Brain microvascular endothelial cell (primary cell): ENCODE data around the gene AGAP2.

Experiments
- DNase-seq: peaks from one replicate; pipeline ENCODE4 v3.0.0-alpha.2; 2020
- H3K27ac ChIP-seq: fragments of 250-450 bp; sonication (Bioruptor Pico); 2 replicates; pipeline ENCODE4 v1.5.1; 2020; ENCODE audit warnings: mild to moderate bottlenecking, moderate library complexity
- H3K27me3 ChIP-seq: fragments of 250-450 bp; sonication (Bioruptor Pico); replicated peaks from 2 replicates; pipeline ENCODE4 v1.5.1; 2020; ENCODE audit warnings: mild to moderate bottlenecking
- H3K36me3 ChIP-seq: fragments of 250-450 bp; sonication (Bioruptor Pico); replicated peaks from 2 replicates; pipeline ENCODE4 v1.5.1; 2020; ENCODE audit warnings: mild to moderate bottlenecking
- H3K4me3 ChIP-seq: 2 replicates; pipeline ENCODE4 v1.5.1; 2011; ENCODE audit warnings: low read depth, mild to moderate bottlenecking, control low read depth, low read length, moderate library complexity
- in situ Hi-C: cut with HindIII; loops from 2 replicates; pipeline ENCODE4 v1.10.0; 2017; ENCODE audit warnings: low sequenced_read_pairs, low pct_ligation_motif_present
- TF ChIP-seq, protein P1 (sequence below): IDR thresholded peaks from 2 replicates; pipeline ENCODE4 v1.5.1; 2011; ENCODE audit warnings: low read depth, mild to moderate bottlenecking, moderate library complexity, low read length, control low read depth, inconsistent platforms; ENCODE audit errors: missing control alignments

Gene AGAP2

GRCh38 chr12:57739914-57740538, 1.5 kb upstream of the AGAP2 start:
- DNase-seq, result no peak
- Histone ChIP-seq H3K4me3 (no peak overlapping the region), H3K36me3 (peaks cover 1% of the 10 kb centered on the region), H3K27ac (no peak overlapping the region), H3K27me3 (peaks cover 48% of the 10 kb centered on the region)
- in situ Hi-C loops, result no loop called here
- TF ChIP-seq, protein P1, sequence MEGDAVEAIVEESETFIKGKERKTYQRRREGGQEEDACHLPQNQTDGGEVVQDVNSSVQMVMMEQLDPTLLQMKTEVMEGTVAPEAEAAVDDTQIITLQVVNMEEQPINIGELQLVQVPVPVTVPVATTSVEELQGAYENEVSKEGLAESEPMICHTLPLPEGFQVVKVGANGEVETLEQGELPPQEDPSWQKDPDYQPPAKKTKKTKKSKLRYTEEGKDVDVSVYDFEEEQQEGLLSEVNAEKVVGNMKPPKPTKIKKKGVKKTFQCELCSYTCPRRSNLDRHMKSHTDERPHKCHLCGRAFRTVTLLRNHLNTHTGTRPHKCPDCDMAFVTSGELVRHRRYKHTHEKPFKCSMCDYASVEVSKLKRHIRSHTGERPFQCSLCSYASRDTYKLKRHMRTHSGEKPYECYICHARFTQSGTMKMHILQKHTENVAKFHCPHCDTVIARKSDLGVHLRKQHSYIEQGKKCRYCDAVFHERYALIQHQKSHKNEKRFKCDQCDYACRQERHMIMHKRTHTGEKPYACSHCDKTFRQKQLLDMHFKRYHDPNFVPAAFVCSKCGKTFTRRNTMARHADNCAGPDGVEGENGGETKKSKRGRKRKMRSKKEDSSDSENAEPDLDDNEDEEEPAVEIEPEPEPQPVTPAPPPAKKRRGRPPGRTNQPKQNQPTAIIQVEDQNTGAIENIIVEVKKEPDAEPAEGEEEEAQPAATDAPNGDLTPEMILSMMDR, result no peak

- no peak for DNase-seq
- Histone ChIP-seq H3K27ac (no peak overlapping the region), H3K36me3 (no peaks in the 10 kb centered on the region), H3K27me3 (peaks cover 48% of the 10 kb centered on the region), H3K4me3 (no peak overlapping the region)
- in situ Hi-C loops, result no loop called here
- TF ChIP-seq, protein P1, result no peak
These were observed 845 bp upstream of the AGAP2 start for GRCh38 chr12:57739387-57739786.

DNA sequence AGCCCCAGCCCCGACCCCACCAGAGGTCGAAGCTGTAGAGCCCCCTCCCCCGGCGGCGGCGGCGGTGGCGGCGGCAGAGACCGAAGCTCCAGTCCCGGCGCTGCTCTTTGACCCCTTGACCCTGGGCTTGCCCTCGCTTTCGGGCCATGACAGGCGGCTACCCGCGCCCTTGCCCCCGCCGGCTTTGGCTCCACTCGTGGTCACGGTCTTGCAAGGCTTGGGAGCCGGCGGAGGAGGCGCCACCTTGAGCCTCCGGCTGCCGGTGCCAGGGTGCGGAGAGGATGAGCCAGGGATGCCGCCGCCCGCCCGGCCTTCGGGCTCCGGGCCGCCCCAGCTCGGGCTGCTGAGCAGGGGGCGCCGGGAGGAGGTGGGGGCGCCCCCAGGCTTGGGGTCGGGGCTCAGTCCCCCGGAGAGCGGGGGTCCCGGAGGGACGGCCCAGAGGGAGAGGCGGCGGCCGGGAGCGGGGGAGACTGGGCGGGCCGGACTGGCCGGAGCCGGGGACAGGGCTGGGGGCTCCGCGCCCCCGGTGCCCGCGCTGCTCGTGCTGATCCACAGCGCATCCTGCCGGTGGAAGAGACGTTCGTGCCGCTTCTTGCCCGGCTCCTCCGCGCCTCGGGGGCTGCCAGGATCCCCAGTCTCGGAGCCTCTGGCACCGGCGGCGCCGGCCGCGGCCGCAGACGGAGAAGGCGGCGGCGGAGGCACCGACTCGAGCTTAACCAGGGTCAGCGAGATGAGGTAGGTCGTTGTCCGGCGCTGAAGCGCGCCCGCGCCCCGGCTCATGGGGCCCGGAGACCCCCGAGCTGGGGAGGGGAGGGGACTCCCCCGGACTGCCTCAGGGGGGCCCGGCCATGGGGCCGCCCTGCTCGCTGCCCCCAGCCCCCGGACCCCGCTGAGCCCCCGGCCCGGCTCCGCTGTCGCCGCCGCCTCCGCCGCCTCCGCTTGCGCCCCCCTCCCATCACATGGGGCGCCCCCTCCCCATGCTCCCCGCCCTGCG, 778 bp downstream of the AGAP2 start:
- H3K27me3 ChIP-seq, result peaks cover 48% of the 10 kb centered on the region

GRCh38 chr12:57736741-57737466, 1.6 kb downstream of the AGAP2 start:
- no peaks in the 10 kb centered on the region for H3K36me3 ChIP-seq
- in situ Hi-C loops, result no loop called here
- TF ChIP-seq, protein P1, result no peak

More for the DNA sequence above, 778 bp downstream of the AGAP2 start:
- no peak overlapping the region for H3K27ac ChIP-seq
- H3K36me3 ChIP-seq, result no peaks in the 10 kb centered on the region
- in situ Hi-C loops, result no loop called here
- H3K4me3 ChIP-seq, result no peak overlapping the region
- no peak for DNase-seq
- TF ChIP-seq, protein P1, result peak; percentile 39

DNA sequence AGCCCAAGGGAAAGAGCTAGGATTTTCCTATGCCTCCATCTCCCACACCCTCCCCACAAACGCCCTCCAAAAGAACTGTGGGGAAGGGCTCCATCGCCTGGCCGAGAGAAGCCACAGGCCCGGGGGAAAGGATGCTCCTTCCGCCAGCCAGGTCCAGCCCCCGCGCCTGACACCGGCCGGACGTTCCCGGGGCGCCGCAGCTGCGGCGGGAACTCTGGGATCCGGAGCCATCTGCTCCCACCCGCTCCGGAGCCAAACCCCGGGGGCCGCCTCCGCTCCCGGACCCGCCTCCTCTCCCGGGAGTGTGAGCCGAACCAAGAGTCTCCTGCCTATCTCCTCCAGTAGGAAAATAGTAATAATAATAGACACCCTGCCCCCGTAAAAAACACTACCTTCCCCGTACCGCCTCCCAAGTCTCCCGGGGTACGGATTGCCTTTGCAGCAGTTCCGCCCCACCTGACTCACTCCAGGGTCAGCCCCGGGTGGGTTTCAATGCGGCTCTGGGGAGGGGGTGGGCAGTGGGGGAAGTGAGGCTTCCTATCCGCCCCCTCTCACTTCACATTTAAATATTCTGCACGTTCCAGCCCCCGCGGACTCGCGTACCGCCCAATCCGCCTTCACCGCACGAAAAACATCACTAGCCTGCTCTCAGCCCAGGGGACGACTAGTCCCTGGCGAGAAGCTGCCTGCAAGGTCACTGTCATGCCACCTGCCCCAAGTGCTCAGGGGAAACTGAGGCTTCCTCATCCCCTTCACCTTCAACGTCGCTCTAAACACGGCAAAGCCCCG, 2.4 kb downstream of the AGAP2 start:
- Histone ChIP-seq H3K27me3 (peaks cover 45% of the 10 kb centered on the region), H3K4me3 (peak overlapping the region; percentile 29), H3K36me3 (no peaks in the 10 kb centered on the region), H3K27ac (no peak overlapping the region)
- TF ChIP-seq, protein P1, result peak; percentile 63
- DNase-seq, result no peak
- in situ Hi-C loops, result no loop called here

More at GRCh38 chr12:57736741-57737466, 1.6 kb downstream of the AGAP2 start:
- Histone ChIP-seq H3K27ac (no peak overlapping the region), H3K27me3 (peaks cover 48% of the 10 kb centered on the region), H3K4me3 (no peak overlapping the region)
- no peak for DNase-seq
